Loucy (cell line): ENCODE measurements around the gene SMG1.

ENCODE experiments used
- EZH2phosphoT487 ChIP-seq: fragments of 200-600 bp; IDR thresholded peaks from 2 replicates; pipeline ENCODE4 v1.6.1; 2018; ENCODE audit warnings: antibody characterized with exemption, mild to moderate bottlenecking, moderate library complexity, borderline replicate concordance
- TF ChIP-seq, protein P1 (sequence below): fragments of 200-600 bp; sonication (generic); conservative IDR thresholded peaks from 2 replicates; pipeline ENCODE4 v1.5.1; 2014; ENCODE audit warnings: mild to moderate bottlenecking, antibody characterized with exemption, low read length

DNA sequence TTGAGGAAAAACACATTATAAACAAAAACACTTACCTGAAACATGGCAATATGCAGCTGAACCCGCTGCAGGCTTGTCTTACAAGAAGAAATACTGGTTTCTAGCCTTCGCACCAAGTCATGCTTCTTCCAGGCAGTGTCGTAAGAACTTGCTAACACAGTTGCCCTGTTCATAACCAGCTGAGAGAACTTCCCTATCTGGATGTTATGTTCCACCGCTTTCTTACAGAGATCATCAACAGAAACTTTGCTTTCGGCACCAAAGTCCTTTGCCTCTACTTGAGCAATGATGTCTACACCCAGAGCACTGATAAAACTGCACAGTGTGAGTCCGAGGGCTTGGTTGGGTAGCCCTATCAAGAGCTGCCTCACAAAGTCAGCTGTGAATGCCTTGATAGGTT is 97.0 kb downstream of the SMG1 start:
- TF ChIP-seq, protein P1, sequence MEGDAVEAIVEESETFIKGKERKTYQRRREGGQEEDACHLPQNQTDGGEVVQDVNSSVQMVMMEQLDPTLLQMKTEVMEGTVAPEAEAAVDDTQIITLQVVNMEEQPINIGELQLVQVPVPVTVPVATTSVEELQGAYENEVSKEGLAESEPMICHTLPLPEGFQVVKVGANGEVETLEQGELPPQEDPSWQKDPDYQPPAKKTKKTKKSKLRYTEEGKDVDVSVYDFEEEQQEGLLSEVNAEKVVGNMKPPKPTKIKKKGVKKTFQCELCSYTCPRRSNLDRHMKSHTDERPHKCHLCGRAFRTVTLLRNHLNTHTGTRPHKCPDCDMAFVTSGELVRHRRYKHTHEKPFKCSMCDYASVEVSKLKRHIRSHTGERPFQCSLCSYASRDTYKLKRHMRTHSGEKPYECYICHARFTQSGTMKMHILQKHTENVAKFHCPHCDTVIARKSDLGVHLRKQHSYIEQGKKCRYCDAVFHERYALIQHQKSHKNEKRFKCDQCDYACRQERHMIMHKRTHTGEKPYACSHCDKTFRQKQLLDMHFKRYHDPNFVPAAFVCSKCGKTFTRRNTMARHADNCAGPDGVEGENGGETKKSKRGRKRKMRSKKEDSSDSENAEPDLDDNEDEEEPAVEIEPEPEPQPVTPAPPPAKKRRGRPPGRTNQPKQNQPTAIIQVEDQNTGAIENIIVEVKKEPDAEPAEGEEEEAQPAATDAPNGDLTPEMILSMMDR, result no peak
- no peak for TF ChIP-seq EZH2phosphoT487
